ENCODE measurements around the gene FNDC1.

GRCh38 chr6:159257846-159258245 is 88.6 kb downstream of the FNDC1 start:
- TF ChIP-seq CTCF (IDR thresholded peaks at IDR 0.05) (no peak), POLR2A (IDR thresholded peaks at IDR 0.05) (no peak)

Data from thyroid gland (tissue), 4 donors.